A549 treated with AZD2906 at 1 μM for 4 hours (cell line): ENCODE measurements around the gene HEATR3. TPM values are rescaled to one million over a fixed set of nuclear protein-coding genes. Genes with fewer than 3 reads are reported as not detected.

Experiments used
- total RNA-seq: library from RNA; stranded (reverse); fragments of 200-300 nt; extraction: Qiagen RNA extraction; gene quantifications from 5 replicates; pipeline ENCODE4 v1.2.3, GENCODE V29; 2022

Gene HEATR3, protein sequence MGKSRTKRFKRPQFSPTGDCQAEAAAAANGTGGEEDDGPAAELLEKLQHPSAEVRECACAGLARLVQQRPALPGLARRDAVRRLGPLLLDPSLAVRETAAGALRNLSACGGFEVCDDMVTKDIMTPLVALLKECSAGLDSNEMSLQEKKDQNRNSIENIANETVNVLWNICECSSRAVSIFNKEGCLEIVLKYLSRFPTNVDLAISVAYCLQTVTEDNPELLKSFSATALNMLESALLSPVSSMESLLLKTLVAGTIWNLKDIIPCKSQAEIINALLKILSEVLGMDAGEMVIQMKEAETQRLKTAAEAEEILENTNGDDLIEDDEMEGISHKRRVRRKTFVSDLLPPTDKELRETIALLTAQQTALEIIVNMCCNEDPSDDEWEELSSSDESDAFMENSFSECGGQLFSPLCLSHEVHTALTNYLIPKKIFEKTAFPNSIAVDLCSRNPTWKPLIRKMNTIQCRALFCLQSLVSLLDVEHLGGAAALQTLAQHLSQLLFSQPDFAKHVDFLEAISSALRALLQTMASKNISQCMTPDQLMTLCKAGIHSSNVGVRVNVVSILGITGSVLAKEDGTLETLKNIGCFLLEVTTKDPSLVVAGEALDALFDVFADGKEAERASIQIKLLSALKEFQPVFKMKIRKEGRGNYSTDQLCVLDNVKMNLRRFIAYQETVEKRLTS
- total RNA-seq: 12.4 to 13.9 TPM (median 13.5 TPM) in 5 replicates

GRCh38 chr16:50065624-50066481 is at the start of gene HEATR3:
Gene HEATR3 (plus strand): TSS chr16:50065970. CDS start chr16:50066132, 162 bp downstream.

GRCh38 chr16:50024684-50025536 is 40.9 kb upstream of the HEATR3 start, which contains the start of gene CNEP1R1:
Gene CNEP1R1 (plus strand): TSS chr16:50025225. CDS start chr16:50025316, 91 bp downstream.

DNA sequence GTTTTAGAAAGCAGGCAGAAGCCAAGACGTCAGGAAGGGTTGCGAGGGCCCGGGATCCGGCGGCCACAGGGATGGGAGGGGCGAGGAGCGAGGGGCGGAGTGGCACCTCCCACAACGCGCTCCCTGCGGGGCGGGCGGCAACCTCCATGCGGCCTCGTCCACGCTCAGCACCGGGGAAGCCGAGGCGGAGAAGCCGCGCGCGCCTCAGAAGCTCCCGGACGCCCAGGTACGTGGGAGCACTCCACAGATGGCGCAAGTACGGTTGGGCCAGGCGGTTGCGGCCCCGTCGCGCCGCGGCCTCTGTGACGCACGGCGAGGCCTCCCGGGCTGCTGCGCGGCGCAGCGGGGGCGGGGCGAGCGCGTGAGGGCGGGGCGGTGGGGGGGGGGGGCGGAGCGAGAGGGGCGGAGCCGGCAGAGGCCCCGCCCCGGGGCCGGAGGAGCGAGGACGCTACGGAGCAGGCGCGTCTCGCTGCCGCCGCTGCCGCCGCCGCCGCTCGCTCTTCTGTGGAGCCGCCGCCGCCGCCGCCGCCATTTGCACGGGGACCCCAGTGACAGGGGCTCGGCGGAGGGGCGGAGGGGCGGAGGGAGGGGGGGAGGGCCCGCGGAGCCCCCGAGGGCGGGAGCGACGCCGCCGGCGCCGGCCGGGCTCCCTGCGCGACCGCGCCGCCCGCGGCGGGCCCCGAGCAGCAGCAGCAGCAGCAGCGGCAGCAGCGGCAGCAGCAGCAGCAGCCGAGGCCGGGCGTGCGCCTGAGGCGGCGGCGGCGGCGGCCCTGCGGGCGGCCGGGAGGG is 87.2 kb downstream of the HEATR3 start, which contains the start of gene TENT4B:
TENT4B (plus strand) TSS at position 500 of the 789 bp plus-strand sequence. CDS start 316 bp downstream, outside the sequence.

Other genes starting within 250 kb of the HEATR3 start
- gene ZNF423, start 209.9 kb upstream of the HEATR3 start, total RNA-seq: 0.07 to 0.33 TPM (median 0.07 TPM) in 5 replicates
- gene CNEP1R1, start 40.7 kb upstream of the HEATR3 start, total RNA-seq: 19.6 to 21.8 TPM (median 20.5 TPM) in 5 replicates
- 9.2 to 10.6 TPM (median 10.4 TPM) in 5 replicates for gene TENT4B, start 87.3 kb downstream of the HEATR3 start, total RNA-seq
- 10.4 to 17.0 TPM (median 15.1 TPM) in 5 replicates for gene ADCY7, start 200.6 kb downstream of the HEATR3 start, total RNA-seq